ENCODE measurements around the gene MTHFSD.

Gene MTHFSD

DNA sequence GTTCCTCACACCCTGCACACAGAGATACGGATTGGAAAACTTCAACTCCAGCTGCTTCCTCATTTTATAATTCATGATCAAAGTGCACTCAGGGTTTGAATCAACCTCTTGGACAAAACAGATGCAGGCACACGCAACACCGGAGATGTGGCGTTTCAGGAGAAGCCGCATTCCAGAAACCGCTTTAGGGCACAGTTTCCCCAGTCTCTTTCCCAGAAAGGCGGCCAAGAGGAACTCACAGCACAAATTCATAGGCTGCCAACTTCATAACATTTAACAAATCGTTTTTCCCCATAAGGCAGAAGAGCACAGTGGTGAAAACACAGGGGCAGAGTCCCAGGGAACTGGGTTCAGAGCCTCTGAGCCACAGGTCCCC, 8.4 kb downstream of the MTHFSD start:
- DNase-seq, result no peak

- DNase-seq, result no peak
Measured at GRCh38 chr16:86545954-86546637, 8.9 kb downstream of the MTHFSD start.

- no peak for DNase-seq
Measured at GRCh38 chr16:86545481-86545880, 9.6 kb downstream of the MTHFSD start.

DNA sequence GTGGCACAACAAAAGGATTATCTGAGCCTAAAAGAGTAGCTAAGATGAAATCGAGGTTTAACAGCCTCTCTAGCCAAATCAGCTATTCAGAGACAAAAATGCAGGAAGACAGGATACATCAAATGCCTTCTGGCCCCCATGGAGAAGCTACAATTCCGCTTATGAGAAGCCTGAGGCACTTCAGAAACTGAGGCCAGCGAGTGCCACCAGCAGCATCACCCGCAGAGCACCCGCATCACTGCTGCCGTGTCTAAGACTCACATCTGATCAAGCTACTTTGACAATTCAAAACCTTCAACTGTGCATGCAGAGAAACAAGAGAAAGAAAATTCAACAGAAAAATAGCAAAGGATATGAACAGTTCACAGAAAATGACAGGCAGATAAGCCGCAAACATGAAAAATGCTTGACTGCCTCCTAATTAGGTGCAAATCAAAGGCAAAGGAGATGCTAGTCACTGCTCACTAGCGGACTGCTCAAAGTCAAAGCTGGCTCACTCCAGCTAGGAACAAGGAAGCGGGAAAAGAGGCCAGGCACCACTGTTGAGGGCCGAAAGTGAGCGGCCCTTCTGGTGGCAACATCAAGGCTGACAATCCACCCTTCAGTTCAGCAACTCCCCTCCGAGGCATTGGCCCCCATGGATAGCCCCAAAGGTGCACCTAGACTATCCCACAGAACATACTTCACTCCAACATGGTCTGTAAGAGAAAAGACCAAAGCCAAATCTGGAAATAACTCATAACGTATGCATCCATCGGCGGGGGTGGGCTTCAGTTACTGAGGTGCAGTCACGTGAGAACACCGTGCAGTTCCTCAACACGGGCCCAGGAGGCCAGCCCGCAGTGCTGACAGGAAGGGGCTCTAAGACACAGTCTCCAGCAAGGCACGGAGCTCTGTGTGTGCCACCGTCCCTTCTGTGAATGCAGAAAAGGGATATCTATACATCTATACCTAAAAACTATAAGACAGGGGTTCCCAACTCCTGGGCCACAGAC, 12.0 kb downstream of the MTHFSD start:
- DNase-seq, result no peak

- no peak for DNase-seq
Measured at GRCh38 chr16:86541560-86541959, 13.5 kb downstream of the MTHFSD start.

- no peak for DNase-seq
Measured at GRCh38 chr16:86540894-86541293, 14.1 kb downstream of the MTHFSD start.

- DNase-seq, result no peak
Measured at GRCh38 chr16:86538196-86538780, 16.7 kb downstream of the MTHFSD start.

DNA sequence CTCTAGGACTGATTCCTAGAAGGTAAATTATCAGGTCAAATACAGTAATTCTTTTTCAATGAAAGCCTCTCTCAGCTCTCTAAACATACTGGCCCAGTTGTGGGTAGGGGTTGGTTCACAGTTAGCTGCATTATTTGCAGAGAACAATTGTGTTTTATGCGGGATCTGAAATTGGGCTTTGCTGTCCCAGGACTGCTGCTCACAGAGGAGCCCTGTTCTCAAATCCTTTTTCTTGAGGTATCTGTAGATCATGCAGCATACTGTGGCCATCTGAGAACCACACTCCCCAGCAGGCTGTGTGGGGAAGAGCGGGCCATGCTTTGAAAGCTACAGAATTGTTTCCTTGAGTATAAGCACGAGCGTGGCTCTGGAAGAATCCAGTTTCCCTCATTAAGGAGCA, 17.5 kb downstream of the MTHFSD start:
- DNase-seq, result no peak

DNA sequence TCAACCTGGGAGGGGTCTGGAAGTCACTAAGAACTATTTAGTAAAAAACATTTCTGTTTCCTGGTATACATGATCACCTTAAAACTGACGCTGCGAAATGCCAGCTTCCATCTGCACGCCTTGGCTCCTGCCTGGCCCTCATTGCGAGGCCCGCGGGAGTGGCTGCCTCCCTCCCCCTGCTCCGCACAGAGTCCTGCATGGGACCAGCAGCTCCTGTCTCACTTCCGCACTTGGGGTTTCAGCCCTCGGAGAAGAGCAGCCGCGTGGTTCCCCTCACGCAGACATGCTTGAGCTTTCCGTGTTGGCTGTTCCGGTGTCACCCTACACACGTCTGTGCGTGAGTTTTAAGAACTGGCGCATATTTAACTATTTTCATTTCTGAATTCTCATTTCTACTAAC, 18.4 kb downstream of the MTHFSD start:
- no peak for DNase-seq

GRCh38 chr16:86534779-86535615, 20.0 kb downstream of the MTHFSD start:
- no peak for DNase-seq

- no peak for DNase-seq
Measured at GRCh38 chr16:86533767-86534351, 21.2 kb downstream of the MTHFSD start.

GRCh38 chr16:86533076-86533475, 22.0 kb downstream of the MTHFSD start:
- DNase-seq, result no peak

- DNase-seq, result no peak
Measured at GRCh38 chr16:86532526-86532815, 22.6 kb downstream of the MTHFSD start.

GRCh38 chr16:86531641-86532525, 23.2 kb downstream of the MTHFSD start:
- no peak for DNase-seq

GRCh38 chr16:86531191-86531545, 23.9 kb downstream of the MTHFSD start:
- DNase-seq, result no peak

DNA sequence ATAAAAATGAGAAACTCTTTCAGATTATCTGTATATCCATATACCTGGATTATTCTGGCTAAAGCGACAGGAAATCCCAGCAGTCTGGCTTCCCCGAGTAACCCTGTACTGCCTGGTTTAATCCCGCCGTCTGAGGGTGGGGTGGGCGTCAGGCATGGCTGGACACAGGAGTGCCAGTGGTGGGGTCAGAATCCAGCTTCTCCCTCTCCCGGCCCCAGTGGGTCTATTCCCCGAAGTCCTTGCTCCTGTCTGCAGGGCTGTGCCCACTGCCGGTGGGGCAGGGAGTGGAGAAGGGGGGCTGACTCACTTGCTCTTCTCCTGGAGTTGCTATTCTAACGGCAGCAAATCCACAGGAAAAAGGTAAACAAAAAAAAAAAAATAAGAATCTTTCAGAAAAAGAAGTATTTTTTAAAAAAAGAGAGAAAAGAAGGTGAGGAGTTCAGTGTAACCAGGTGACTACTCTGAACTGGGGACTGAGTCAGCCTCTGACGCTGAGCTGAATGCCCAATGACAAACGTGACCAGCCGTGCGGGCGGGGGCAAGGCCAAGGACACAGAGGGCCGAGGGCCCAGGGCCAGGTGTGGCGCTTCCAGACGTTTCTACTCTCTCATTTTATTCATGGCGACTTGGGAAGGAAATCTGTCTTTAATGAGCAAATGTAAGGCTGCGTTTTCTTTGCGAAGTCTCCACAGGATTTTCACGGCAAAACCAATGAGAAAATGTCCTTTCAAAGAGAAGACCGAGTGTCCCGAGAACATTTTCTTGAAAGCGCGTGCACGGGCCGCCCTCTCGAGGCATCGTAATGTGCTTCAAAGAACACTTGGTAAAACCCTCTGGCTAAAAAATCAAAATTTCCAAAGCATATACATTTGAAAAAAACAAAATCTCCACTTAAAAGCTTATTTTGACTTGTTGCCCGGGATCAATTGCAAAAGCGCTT, 24.5 kb downstream of the MTHFSD start:
- no peak for DNase-seq

DNA sequence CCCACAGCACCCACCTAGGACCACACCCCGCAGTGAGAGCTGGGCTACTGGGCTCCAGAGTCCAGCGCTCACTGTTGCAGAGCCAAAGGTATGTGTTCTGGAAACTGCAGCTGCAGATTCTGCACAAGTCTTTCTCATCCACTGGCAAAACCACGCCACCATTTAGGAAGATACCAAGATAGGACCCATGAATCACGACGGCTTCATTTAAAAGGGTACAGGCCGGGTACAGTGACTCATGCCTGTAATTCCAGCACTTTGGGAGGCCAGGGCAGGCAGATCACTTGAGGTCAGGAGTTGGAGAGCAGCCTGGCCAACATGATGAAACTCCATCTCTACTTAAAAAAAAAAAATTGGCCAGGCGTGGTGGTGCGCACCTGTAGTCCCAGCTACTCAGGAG, 25.9 kb downstream of the MTHFSD start:
- no peak for DNase-seq

GRCh38 chr16:86528061-86528929, 26.7 kb downstream of the MTHFSD start:
- no peak for DNase-seq

GRCh38 chr16:86527366-86527765, 27.7 kb downstream of the MTHFSD start:
- DNase-seq, result no peak

GRCh38 chr16:86525696-86526095, 29.3 kb downstream of the MTHFSD start:
- no peak for DNase-seq

Measured in activated effector memory CD4-positive, alpha-beta T cell treated with Interleukin-2 at 50 U/mL for 16 hours (primary cell).